NCI-H774 (cell line): ENCODE data around the gene ANKRD16.
"Not testable (repeated sequence)": the region's sequence is repeated elsewhere in the genome, so short reads cannot be mapped to it uniquely, and the experiment has no call there.

Source experiments
- DNase-seq: peaks from one replicate; lab custom pipeline; 2025; lab: John Stamatoyannopoulos, UW

The ANKRD16 gene

DNA sequence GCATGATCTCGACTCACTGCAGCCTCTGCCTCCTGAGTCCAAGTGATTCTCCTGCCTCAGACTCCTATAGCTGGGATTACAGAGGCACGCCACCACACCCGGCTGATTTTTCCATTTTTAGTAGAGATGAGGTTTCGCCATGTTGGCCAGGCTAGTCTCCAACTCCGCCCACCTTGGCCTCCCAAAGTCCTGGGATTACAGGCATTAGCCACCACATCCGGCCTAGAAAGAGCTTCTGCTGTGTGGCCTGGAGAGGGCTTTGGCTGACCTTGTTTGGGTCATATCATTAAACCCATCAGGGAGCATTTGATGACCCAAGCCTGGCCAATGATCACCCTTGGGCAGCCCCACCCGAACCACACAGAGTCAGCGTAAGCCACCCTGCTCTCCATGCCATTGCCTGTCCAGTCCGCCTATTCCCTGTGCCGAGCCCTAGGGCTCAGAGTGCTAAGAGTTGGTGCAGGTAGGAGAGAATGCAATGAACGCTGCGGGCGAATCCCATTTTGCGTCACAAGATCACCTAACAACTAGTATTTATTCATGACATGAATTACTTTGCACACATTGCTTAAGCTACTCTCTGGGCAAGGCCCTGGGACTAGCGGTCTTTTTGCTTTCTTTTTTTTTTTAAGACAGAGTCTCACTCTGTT lies 54.1 kb downstream of the ANKRD16 start:
- no peak for DNase-seq

DNA sequence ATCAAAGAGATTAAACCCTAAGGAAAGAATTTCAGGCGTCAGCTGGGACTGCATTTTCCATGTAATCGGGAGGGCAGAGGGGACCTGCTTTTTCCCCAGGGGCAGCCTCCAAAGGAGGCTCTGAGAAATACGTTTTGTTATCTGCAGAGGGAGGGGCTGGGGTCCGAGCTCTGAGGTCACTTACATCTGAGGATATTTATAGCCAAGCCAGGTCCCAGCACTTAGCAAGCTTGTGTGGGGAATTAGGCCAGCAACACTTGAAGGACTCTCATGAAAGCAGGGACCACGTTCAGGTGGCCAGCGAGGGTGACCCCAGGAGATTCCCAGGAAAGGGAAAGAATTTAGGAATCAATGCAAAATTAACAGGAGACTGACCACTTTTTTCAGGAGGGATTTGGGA lies 55.9 kb downstream of the ANKRD16 start:
- DNase-seq: no peak

DNA sequence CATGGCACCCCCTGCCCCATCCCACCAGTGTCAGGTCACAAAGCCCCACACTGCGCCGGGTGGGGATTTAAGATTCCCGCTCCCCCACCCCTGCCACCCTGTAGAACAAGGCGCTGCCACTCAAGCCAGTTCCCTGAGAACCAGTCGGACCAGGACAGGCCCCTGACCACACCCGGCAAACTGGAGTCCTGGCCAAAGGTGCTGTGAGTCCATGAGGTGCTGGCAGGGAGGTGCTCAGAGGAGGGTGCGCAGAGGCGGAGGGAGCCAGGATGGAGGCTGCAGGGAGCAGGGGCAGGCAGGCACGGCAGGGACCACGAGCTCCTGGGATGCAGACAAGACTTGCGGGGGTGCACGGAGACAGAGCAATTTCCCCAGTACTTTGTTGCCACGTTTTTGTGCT lies 56.7 kb downstream of the ANKRD16 start:
- DNase-seq: no peak

DNA sequence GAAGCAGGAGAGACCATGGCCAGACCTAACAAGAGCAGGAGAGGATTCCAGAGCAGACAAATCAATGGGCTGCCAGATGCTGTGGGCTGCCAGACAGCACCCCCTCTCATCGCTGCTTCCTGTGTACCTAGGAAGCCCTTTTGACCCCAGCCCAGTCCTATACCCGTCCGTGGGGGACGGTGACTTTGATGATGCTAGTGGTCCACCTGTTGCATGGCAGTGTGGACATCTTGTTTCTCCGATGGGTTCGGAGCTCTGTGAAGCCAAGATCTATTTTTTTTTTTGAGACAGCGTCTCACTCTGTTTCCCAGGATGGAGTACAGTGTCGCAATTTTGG lies 58.3 kb downstream of the ANKRD16 start:
- DNase-seq: no peak

DNA sequence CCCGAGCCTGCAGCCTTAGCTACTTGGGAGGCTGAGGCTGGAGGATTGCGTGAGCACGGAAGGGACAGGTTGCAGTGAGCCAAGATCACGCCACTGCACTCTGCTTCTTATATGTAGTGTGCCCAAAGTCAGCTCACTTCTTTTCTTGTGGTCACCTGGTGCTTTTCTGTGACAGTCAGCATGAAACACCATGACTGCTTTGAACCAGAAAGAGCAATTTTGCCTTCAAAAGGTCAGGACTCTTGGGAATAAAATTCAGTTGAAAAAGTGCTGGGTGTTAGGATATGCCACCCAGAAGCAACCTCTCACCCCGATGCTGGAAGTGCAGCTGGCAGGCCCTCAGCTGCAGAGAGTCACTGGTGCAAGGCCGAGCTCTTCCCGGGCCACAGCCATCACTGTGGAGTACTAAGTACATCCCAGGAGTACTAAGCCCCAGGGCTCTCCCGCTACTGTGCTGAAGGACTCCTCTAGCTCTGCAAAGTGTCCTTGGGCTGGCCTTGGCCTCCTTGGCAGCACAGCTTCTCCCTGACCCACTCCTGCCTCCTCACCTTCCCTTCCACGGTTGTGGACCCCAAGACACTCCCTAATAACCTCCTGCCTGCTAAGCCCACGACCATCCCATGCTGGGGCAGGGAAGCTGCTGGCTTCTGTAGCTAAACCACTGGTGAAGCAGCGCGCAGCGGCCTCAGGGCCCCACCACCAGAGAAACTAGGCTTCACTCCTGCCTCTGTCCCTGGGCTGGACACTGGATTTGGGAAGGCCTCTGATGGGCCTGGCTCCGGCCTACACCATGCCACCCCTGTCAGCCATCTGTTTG lies 58.9 kb downstream of the ANKRD16 start:
- DNase-seq: no peak

DNA sequence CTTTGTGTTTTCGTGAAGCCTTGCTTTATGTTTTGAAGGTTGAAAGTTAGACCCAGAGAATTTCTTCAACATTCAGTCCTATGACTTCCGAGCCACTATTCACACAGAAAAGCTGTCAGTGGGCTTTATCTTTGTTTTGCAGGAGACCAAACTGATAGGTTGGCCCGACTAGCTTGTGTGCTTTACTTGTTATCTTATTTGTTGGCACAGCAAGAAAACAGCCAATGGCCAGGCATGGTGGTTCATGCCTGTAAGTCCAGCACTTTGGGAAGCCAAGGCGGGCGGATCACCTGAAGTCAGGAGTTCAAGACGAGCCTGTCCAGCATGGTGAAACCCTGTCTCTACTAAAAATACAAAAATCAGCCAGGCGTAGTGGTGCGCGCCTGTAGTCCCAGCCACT lies 60.4 kb downstream of the ANKRD16 start:
- DNase-seq: no peak

DNA sequence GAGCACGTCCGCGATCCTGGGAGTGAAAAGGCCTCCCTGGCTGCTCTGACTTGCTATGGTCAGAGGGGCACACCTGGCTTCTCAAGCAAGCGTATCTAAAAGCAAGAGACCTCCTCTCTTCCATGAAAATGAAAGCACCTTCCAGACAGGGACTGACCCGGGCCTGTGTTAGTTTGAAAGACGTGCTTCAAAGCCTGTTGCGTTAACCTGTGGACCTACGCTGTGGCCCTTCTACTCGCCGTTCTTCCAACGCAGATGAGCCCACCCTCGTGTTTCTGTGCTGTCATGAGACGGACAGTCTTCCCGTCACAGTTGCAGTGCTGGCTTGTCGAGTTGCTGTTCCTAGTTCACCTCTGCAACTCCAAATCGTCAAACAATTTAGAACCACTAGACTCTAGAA lies 61.0 kb downstream of the ANKRD16 start:
- no peak for DNase-seq

DNA sequence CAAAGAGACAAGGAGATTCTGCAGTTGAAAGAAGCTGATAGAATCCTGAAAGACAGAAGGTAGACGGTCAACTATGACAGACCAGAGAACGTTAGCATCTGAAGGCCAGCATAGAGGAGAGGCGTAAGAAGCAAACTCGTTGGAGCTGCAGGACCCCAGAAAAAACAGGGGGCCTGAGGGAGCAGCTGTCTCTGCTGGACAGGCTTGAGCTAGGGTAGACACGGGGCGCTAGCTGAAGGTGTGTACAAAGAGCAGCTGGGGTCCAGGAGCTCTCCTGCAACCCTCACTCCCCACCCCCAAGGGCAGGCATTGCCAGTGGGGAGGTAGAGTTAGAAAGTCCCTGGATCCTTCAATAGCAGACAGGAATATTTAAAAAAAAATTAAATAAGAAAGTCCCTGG lies 61.9 kb downstream of the ANKRD16 start:
- no peak for DNase-seq

DNA sequence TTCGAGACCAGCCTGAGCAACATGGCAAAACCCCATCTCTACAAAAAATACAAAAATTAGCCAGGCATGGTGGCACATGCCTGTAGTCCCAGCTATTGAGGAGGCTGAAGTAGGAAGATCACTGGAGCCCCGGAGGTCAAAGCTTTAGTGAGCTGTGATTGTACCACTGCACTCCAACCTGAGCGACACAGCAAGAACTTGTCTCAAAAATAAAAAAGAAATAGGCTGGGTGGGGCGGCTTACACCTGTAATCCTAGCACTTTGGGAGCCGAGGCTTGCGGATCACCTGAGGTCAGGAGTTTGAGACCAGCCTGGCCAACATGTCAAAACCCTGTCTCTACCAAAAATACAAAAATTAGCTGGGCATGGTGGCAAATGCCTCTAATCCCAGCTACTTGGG lies 63.2 kb downstream of the ANKRD16 start:
- DNase-seq: not testable (repeated sequence)

DNA sequence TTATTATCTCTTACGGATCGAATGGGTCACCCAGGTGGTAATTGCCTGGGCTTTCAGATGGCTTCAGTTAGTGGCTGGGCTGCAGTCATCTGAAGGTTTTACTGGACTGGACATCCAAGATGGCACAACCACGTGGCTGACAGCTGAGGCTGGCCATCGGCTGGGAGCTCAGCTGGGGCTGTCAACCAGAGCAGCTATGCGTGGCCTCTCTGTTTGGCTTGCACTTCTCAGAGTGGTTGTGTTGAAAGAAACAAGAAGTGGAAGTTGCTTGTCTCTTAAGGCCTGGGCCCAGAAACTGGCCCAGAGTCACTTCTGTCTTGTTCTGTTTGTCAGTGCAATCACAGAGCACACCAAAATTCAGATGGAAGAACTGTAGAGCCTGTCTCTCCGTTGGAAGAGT lies 70.8 kb downstream of the ANKRD16 start:
- no peak for DNase-seq

DNA sequence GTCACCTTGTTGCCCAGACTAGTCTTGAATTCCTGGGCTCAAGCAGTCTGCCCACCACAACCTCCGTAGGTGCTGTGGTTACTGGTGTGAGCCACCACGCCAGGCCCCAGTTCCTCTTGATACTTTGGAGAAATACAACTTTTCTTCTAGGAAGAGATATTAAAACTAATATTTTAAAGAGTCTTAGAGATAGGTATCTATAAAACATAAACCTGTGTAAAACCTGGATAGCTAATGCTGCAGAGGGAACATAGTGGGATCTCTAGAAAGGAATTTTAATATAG lies 71.7 kb downstream of the ANKRD16 start:
- DNase-seq: no peak

DNA sequence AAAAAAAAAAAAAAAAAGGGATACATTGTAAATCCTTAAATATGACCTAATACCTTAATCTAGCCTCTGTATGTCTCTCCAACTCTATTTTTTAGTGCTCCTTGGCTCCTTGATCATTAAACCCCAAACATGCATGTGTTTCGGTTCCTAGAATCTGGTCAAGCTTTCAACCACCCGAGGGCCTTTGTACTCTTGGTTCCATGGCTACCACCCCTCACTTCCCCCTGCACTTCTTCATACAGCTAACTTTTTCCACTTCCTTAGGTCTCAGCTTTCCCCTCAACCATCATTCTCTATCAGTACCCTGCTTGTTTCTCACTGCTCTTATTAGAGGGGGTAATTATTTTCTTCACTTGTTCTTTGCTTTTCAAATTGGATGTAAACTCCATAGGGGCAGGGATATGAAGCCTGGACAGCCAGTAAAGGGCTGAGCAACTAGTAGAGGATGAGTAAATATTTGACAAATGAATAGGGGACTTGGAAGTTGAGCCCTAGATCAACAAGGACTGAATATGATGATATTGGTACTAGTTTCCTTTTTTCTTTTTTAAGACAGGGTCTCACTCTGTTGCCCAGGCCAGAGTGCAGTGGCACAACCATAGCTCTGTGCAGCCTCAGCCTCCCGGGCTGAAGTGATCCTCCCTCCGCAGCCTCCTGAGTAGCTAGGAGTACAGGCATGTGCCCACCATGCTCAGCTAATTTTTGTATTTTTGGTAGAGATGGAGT lies 72.2 kb downstream of the ANKRD16 start:
- DNase-seq: no peak

DNA sequence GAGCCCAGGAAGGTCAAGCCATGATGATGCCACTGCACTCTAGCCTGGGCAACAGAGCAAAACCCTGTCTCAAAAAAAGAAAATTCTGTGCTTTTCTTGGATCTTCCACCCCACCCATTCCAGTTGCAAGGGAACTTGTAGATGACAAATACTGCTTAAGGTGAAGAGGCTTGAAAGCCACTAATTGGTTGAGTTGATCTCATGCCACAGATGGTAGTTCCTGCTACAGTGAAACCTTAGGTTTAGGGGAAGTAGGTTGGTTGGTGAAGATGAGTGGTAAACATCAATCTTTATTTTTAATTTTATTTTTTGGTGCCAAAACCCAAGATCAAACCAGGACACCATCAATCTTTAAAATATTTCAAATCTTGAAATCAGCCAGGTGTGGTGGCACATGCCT lies 73.5 kb downstream of the ANKRD16 start:
- no peak for DNase-seq

DNA sequence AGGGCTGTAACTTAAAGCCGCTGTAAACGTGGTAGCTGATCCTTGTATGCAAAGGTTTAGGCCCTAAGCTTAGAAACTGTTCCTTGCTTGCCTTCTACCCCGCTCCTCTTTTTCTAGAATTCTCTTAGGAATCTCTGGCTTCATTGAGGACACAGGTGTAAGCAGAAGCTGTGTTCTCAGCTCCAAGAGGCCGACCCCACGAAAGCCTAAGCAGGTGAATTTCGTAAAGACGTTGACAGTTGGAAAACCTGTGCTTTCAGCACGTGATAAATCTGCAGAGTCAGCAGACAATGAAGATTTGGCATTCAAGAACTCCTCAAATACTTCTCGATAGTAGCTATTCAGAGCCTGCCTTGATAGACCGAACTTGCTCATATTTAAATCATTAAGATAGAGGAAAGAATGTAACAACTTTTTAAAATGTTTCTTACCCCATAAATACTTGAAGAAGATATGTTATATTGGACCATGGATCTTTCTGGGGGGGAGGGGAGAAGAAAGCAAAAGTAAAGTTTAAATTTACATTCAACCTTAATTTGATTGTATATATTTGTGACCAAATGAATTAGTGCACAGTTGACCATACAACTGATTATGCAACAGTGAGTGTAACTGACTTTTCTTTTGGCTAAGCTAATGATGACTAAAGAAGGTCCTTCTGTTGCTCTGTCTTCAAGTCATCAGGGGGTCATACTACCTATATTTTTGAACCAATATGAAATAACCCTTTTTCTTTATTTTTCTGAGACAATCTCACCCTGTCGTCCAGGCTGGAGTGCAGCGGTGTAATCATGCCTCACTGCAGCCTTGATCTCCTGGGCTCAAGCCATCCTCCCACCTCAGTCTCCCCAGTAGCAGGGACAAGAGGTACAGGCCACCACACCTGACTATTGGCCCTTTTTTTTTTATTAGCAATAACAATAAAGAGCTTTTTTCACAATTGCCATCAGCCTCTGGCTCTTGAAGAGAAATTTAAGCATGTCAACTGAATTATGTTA lies 75.3 kb downstream of the ANKRD16 start:
- DNase-seq: no peak

DNA sequence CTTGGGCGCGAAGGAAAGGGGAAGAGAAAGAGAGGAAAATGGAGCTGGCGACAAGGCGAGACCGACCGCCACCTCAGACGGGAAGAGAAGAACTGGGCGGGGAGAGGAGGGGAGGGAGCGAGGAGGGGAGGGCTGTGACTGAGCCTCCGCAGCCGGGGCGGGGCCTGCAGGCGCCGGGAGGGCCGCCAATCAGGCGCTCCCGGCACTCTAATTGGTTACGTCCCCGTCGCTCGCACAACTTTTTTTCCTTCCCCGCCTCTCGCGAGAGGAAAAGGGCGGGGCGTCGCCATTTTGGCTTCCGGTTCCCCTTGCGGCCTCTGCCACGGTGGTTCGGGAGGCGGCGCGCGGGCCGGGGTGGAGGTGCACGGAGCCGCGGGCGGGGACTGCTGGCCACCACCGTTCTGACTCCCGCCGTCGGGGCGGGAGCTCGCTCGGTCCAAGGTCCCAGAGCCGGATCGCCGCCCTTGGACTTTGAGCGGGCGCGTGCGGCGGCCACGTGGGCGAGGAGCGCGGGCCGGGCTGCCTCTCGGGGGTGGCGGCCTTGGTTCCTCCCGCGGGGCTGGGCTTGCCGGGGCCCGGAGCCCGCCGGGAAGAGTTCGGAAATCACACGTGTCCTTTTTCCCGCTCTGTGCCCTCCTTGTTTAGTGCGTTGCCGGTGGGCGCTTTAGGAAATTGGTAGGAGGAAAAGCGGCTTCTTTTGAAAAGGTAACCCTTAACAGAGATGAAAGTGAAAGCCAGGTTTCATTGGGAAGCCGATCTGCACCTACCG lies 76.2 kb downstream of the ANKRD16 start, which contains the start of gene GDI2:
TSS of gene GDI2 (minus strand) at position 94 of the 769 bp plus-strand sequence. CDS start 176 bp downstream, outside the sequence.
- DNase-seq: peak; percentile 95

DNA sequence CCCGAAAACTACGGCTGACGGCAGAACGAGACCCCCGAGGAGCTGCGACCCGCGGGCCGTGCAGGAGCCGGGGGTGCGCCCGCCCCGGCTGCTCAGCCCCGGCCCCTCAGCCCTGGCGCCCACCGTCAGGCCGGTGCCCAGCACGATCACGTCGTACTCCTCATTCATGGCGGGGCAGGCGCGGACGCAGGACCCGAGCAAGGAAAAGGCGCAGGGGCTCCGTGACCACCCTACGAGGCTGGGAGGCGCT lies 76.7 kb downstream of the ANKRD16 start:
- no peak for DNase-seq

DNA sequence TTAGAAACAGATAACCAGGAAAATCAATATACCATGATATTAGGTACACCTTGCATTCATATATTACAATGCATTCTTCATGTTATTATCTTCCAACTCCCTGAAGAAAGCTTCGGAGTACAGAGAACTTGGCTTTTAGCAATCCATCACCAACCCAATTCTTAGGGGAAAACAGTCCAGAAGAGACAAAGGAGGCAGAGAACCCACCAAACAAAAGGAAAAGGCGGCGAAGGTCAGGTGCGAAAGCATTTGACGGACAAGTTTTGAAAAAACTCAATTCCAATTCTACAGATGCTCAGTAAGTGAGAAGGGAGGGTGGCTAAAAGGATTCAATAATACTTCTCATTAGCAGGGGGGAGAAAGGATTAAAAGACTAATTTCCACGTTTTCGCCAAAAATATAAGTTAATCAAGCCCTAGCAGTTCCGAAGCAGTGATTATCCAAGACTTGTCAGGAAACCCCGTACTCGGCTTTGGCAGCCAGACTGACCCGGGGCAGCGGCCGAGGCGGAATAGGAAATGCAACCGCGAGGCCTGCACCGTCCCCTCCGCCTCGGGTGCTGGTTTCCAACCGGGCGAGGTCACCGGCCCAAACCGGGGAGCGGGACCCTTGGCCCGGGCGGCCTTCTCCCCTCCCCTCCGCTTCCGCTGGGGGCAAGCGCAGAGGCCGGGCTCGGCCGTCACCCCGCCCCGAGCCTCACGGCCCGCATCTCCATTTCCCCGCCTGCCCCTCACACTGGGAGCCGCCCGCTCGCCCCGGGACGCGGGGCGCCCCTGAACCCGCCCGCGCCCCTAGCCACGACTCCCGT lies 77.2 kb downstream of the ANKRD16 start:
- peak; percentile 10 for DNase-seq
